IPS-18a (cell line): ENCODE measurements around the gene DUSP7.
"Not testable (repeated sequence)": the region's sequence is repeated elsewhere in the genome, so short reads cannot be mapped to it uniquely, and the experiment has no call there.

Experiments
- H3K27ac ChIP-seq: one replicate; pipeline ENCODE4 v1.5.1; 2013; ENCODE audit warnings: low read length
- H3K27me3 ChIP-seq: one replicate; pipeline ENCODE4 v1.6.1; 2013; ENCODE audit warnings: mild to moderate bottlenecking, low read length; ENCODE audit not compliant: control insufficient read depth, insufficient read depth
- H3K36me3 ChIP-seq: one replicate; pipeline ENCODE4 v1.6.1; 2013; ENCODE audit warnings: low read depth, low read length; ENCODE audit not compliant: control insufficient read depth
- H3K4me1 ChIP-seq: one replicate; pipeline ENCODE4 v1.6.1; 2013; ENCODE audit warnings: low read depth, low read length; ENCODE audit not compliant: control insufficient read depth
- H3K4me3 ChIP-seq: one replicate; pipeline ENCODE4 v1.5.1; 2013; ENCODE audit warnings: low read length
- H3K9ac ChIP-seq: one replicate; pipeline ENCODE4 v1.6.1; 2013; ENCODE audit warnings: mild to moderate bottlenecking, low read length, moderate library complexity
- H3K9me3 ChIP-seq: one replicate; pipeline ENCODE4 v1.6.1; 2013; ENCODE audit warnings: low read depth, low read length; ENCODE audit not compliant: control insufficient read depth

Gene DUSP7

GRCh38 chr3:52039846-52040245 lies 16.5 kb downstream of the DUSP7 start:
- no peaks in the 10 kb centered on the region for H3K9me3 ChIP-seq
- H3K36me3 ChIP-seq, result no peaks in the 10 kb centered on the region
- H3K9ac ChIP-seq, result no peak overlapping the region

GRCh38 chr3:52039426-52039825 lies 16.9 kb downstream of the DUSP7 start:
- Histone ChIP-seq H3K4me1 (peaks cover 4% of the 10 kb centered on the region), H3K27ac (no peak overlapping the region), H3K27me3 (no peaks in the 10 kb centered on the region), H3K9me3 (no peaks in the 10 kb centered on the region), H3K9ac (no peak overlapping the region), H3K4me3 (no peak overlapping the region), H3K36me3 (no peaks in the 10 kb centered on the region)

More at GRCh38 chr3:52039846-52040245, 16.5 kb downstream of the DUSP7 start:
- Histone ChIP-seq H3K4me3 (no peak overlapping the region), H3K4me1 (peaks cover 4% of the 10 kb centered on the region), H3K27me3 (no peaks in the 10 kb centered on the region), H3K27ac (no peak overlapping the region)

- peaks cover 4% of the 10 kb centered on the region for H3K4me1 ChIP-seq
- no peaks in the 10 kb centered on the region for H3K27me3 ChIP-seq
- no peak overlapping the region for H3K27ac ChIP-seq
- no peaks in the 10 kb centered on the region for H3K9me3 ChIP-seq
- H3K4me3 ChIP-seq, result no peak overlapping the region
- H3K36me3 ChIP-seq, result no peaks in the 10 kb centered on the region
- no peak overlapping the region for H3K9ac ChIP-seq
Observed at GRCh38 chr3:52038227-52038626, 18.1 kb downstream of the DUSP7 start.

- Histone ChIP-seq H3K4me3 (no peak overlapping the region), H3K9me3 (no peaks in the 10 kb centered on the region), H3K9ac (no peak overlapping the region), H3K36me3 (no peaks in the 10 kb centered on the region), H3K4me1 (peaks cover 4% of the 10 kb centered on the region), H3K27me3 (no peaks in the 10 kb centered on the region), H3K27ac (no peak overlapping the region)
Observed at GRCh38 chr3:52037291-52037690, 19.1 kb downstream of the DUSP7 start.

- no peak overlapping the region for H3K9ac ChIP-seq
- no peaks in the 10 kb centered on the region for H3K9me3 ChIP-seq
- peaks cover 4% of the 10 kb centered on the region for H3K4me1 ChIP-seq
- H3K4me3 ChIP-seq, result no peak overlapping the region
- no peak overlapping the region for H3K27ac ChIP-seq
- no peaks in the 10 kb centered on the region for H3K27me3 ChIP-seq
- H3K36me3 ChIP-seq, result no peaks in the 10 kb centered on the region
Observed at GRCh38 chr3:52036829-52037228, 19.5 kb downstream of the DUSP7 start.

GRCh38 chr3:52036222-52036694 lies 20.1 kb downstream of the DUSP7 start:
- Histone ChIP-seq H3K27me3 (no peaks in the 10 kb centered on the region), H3K36me3 (no peaks in the 10 kb centered on the region), H3K4me1 (peaks cover 4% of the 10 kb centered on the region), H3K27ac (no peak overlapping the region), H3K9me3 (no peaks in the 10 kb centered on the region), H3K9ac (no peak overlapping the region), H3K4me3 (no peak overlapping the region)

- Histone ChIP-seq H3K36me3 (no peaks in the 10 kb centered on the region), H3K27me3 (no peaks in the 10 kb centered on the region), H3K9me3 (no peaks in the 10 kb centered on the region), H3K9ac (no peak overlapping the region), H3K4me1 (peaks cover 4% of the 10 kb centered on the region), H3K27ac (no peak overlapping the region), H3K4me3 (no peak overlapping the region)
Observed at GRCh38 chr3:52034651-52035050, 21.7 kb downstream of the DUSP7 start.

- Histone ChIP-seq H3K4me1 (peaks cover 4% of the 10 kb centered on the region), H3K27me3 (no peaks in the 10 kb centered on the region), H3K9ac (no peak overlapping the region), H3K9me3 (no peaks in the 10 kb centered on the region), H3K36me3 (no peaks in the 10 kb centered on the region), H3K4me3 (no peak overlapping the region), H3K27ac (no peak overlapping the region)
Observed at GRCh38 chr3:52034212-52034611, 22.2 kb downstream of the DUSP7 start.

- not testable (repeated sequence) for H3K27ac ChIP-seq, H3K4me1 ChIP-seq, H3K9me3 ChIP-seq, H3K9ac ChIP-seq, H3K4me3 ChIP-seq, H3K36me3 ChIP-seq, H3K27me3 ChIP-seq
Observed at GRCh38 chr3:52033748-52034147, 22.6 kb downstream of the DUSP7 start.

GRCh38 chr3:52032702-52033408 lies 23.5 kb downstream of the DUSP7 start:
- Histone ChIP-seq H3K27me3 (no peaks in the 10 kb centered on the region), H3K27ac (no peak overlapping the region), H3K4me3 (no peak overlapping the region), H3K9me3 (no peaks in the 10 kb centered on the region), H3K36me3 (no peaks in the 10 kb centered on the region), H3K4me1 (peaks cover 4% of the 10 kb centered on the region), H3K9ac (no peak overlapping the region)

- H3K27ac ChIP-seq, result no peak overlapping the region
- no peak overlapping the region for H3K9ac ChIP-seq
- H3K9me3 ChIP-seq, result no peaks in the 10 kb centered on the region
- no peak overlapping the region for H3K4me3 ChIP-seq
- no peaks in the 10 kb centered on the region for H3K27me3 ChIP-seq
- no peaks in the 10 kb centered on the region for H3K36me3 ChIP-seq
- H3K4me1 ChIP-seq, result peaks cover under 1% of the 10 kb centered on the region
Observed at GRCh38 chr3:52031896-52032295, 24.5 kb downstream of the DUSP7 start.

- no peaks in the 10 kb centered on the region for H3K27me3 ChIP-seq
- no peaks in the 10 kb centered on the region for H3K9me3 ChIP-seq
- H3K4me1 ChIP-seq, result no peaks in the 10 kb centered on the region
- H3K4me3 ChIP-seq, result no peak overlapping the region
- no peak overlapping the region for H3K27ac ChIP-seq
- no peak overlapping the region for H3K9ac ChIP-seq
- no peaks in the 10 kb centered on the region for H3K36me3 ChIP-seq
Observed at GRCh38 chr3:52030714-52031310, 25.6 kb downstream of the DUSP7 start.
